ENCODE results near the gene CNOT6.

The CNOT6 gene

GRCh38 chr5:180580681-180581080 lies 86.5 kb downstream of the CNOT6 start:
- no peak for DNase-seq (ENCODE audit: low spot score)

GRCh38 chr5:180583738-180584137 lies 89.6 kb downstream of the CNOT6 start:
- no peak for DNase-seq (ENCODE audit: low spot score)

- no peak for DNase-seq (ENCODE audit: low spot score)
These were observed 92.0 kb downstream of the CNOT6 start for GRCh38 chr5:180586204-180586603.

GRCh38 chr5:180586870-180587269 lies 92.7 kb downstream of the CNOT6 start:
- no peak for DNase-seq (ENCODE audit: low spot score)

- DNase-seq (ENCODE audit: low spot score) = no peak
These were observed 95.8 kb downstream of the CNOT6 start for GRCh38 chr5:180589771-180590542.

- DNase-seq (ENCODE audit: low spot score) = no peak
These were observed 96.5 kb downstream of the CNOT6 start for GRCh38 chr5:180590543-180591310.

GRCh38 chr5:180591311-180591887 lies 97.2 kb downstream of the CNOT6 start, which contains the start of gene SCGB3A1:
Gene SCGB3A1 (minus strand): TSS chr5:180591499. CDS start chr5:180591462, 37 bp downstream.
- DNase-seq (ENCODE audit: low spot score) = no peak

- no peak for DNase-seq (ENCODE audit: low spot score)
These were observed 98.0 kb downstream of the CNOT6 start for GRCh38 chr5:180592176-180592575.

- no peak for DNase-seq (ENCODE audit: low spot score)
These were observed 99.4 kb downstream of the CNOT6 start for GRCh38 chr5:180593446-180594206.

- DNase-seq (ENCODE audit: low spot score) = no peak
These were observed 100.3 kb downstream of the CNOT6 start for GRCh38 chr5:180594311-180595045.

- no peak for DNase-seq (ENCODE audit: low spot score)
These were observed 100.8 kb downstream of the CNOT6 start for GRCh38 chr5:180595046-180595379.

GRCh38 chr5:180595381-180596114 lies 101.4 kb downstream of the CNOT6 start:
- DNase-seq (ENCODE audit: low spot score) = no peak

- DNase-seq (ENCODE audit: low spot score) = no peak
These were observed 102.0 kb downstream of the CNOT6 start for GRCh38 chr5:180596115-180596667.

GRCh38 chr5:180596668-180597231 lies 102.6 kb downstream of the CNOT6 start:
- DNase-seq (ENCODE audit: low spot score) = no peak

- DNase-seq (ENCODE audit: low spot score) = no peak
These were observed 104.1 kb downstream of the CNOT6 start for GRCh38 chr5:180598316-180598701.

GRCh38 chr5:180598797-180599589 lies 104.8 kb downstream of the CNOT6 start:
- DNase-seq (ENCODE audit: low spot score) = no peak

- DNase-seq (ENCODE audit: low spot score) = no peak
These were observed 105.4 kb downstream of the CNOT6 start for GRCh38 chr5:180599590-180599914.

GRCh38 chr5:180599981-180600553 lies 105.9 kb downstream of the CNOT6 start:
- no peak for DNase-seq (ENCODE audit: low spot score)

- DNase-seq (ENCODE audit: low spot score) = no peak
These were observed 106.4 kb downstream of the CNOT6 start for GRCh38 chr5:180600554-180601041.
